Hematopoietic multipotent progenitor cell (in vitro differentiated cells): ENCODE results near the gene LRIT1. TPM values are rescaled to one million over a fixed set of nuclear protein-coding genes. Genes with fewer than 3 reads are reported as not detected.

Experiments used
- DNase-seq, 3 donors: peaks; one replicate each; pipeline ENCODE4 v3.0.0-alpha.2; 2011 to 2015; ENCODE audit warnings: low read depth in 2 of 3, low spot score in 2 of 3
- total RNA-seq: library from RNA; depleted of rRNA; stranded (reverse); fragments of >200 nt; gene quantifications from one replicate; pipeline ENCODE4 v1.2.3, GENCODE V29; 2012

The LRIT1 gene
- total RNA-seq, 1 donor, result not detected

DNA sequence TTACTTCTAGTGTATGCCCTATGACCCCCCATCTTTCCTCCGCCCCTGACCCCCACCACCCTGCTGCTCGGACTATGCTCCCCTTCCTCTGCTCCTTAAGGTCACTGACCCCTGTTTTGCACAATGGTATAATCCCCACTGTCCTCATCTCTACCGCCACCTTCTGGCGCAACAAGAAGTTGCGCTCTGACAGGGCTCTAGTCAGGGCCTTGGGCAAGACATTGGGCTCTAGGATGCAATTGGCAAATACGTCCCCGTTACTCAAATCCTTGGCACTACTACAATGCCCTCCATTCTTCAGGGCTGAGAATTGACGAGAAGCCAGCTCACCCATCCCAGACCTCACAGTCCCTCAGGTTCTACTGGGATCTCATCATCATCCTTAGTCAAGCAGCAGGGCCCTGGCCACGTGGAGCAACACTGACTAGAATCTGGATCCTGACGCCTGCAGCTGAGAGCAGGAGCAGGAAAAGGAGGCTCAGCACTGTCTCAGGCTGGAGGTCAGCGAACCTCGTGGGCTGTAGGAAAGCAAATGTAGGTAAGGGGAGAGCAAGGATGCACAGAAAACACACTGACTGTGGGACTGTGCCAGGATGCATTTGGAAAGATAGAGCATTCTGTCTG lies 26.6 kb downstream of the LRIT1 start:
- DNase-seq, result peak in 2 of 3 donors; percentile 32 to 49

DNA sequence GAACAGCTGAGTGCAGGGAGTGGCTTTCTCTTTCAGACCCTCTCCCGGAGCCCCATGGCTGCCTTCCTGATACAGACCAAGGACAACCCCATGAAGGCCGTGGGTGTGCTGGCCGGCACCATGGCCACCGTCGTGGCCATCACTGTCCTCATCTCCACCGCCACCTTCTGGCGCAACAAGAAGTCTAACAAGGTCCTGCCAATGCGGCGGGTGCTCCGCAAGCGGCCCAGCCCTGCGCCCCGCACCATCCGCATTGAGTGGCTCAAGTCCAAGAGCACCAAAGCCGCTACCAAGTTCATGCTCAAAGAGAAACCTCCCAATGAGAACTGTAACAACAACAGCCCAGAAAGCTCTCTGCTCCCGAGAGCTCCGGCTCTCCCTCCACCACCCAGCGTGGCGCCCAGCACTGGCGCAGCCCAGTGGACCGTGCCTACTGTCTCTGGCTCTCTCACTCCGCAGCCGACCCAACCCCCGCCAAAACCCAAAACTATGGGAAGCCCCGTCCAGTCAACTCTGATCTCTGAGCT lies 27.2 kb downstream of the LRIT1 start:
- DNase-seq, result no peak

DNA sequence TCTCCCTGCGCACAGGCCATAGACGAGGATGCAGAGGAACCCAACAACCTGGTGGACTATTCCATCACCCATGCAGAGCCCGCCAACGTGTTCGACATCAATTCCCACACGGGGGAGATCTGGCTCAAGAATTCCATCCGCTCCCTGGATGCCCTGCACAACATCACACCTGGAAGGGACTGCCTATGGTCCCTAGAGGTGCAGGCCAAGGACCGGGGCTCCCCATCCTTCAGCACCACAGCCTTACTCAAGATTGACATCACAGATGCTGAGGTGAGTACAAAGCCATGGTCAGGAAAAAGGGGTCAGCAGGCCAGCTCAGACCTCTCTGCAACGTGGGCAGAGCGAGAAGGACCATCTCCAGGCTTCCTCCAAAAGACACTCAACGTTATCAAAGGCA lies 28.3 kb downstream of the LRIT1 start:
- DNase-seq, result no peak

DNA sequence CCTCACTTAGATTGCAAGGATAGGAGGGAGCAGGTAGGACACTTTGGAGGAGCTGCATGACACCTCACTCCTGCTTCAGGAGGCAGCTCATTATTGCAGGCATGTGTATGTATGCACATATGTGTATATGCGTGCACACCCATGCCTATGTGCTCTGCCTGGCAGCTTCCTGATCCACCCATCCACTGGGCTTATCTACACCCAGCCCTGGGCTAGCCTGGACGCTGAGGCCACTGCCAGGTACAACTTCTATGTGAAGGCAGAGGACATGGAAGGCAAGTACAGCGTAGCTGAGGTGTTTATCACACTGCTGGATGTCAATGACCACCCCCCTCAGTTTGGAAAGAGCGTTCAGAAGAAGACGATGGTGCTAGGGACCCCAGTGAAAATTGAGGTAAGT lies 29.3 kb downstream of the LRIT1 start:
- DNase-seq, result no peak

DNA sequence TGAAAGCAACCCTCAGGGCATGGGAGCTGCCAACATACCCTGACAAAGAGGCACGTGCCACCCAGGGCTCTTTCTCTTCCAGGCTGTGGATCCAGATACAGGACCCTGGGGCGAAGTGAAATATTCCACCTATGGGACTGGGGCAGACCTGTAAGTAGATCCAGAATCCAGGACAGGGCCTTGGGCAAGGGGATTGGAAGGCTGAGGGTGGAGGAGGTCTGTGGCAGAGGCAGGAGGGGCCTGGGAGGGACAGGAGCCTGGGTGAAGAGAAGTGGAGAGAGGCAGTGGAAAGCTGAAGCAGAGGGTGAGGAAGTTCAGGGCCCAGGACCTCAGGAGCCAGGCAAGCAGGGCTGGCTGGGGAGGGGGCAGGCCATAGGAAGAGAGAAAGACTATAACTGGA lies 29.8 kb downstream of the LRIT1 start:
- DNase-seq, result no peak

- DNase-seq, result no peak
Observed at GRCh38 chr10:84208023-84208422, 33.3 kb downstream of the LRIT1 start.

DNA sequence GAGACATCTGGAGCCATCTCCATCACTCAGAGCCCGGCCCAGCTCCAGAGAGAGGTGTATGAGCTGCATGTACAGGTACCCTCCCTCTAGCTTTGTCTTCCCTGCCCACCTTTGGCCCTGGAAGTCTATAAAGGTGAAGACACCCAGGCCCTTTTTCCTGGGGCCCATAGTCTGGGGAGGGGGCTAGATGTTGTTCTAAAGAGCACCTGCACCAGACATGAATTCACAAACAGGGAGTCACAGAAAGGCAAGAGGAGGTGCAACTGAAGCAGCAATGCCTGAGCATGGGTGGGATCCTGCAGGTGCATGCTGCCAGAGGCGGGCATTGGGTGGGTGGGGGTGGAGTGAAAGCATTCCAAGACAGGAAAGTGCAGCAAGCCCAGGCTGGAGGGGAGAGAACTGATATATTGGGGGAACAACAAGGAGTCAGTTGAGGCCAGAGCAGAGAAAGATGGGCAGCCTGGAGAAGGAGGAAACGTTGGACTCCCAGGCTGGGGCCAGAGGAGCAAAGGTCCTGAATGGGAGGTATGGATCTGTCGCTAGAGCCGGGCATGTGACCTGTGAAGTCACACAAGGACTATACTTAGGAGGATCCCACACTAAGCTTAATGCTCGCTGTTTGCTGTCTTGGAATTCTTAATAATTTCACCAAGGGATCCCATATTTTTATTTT lies 35.4 kb downstream of the LRIT1 start:
- no peak for DNase-seq

DNA sequence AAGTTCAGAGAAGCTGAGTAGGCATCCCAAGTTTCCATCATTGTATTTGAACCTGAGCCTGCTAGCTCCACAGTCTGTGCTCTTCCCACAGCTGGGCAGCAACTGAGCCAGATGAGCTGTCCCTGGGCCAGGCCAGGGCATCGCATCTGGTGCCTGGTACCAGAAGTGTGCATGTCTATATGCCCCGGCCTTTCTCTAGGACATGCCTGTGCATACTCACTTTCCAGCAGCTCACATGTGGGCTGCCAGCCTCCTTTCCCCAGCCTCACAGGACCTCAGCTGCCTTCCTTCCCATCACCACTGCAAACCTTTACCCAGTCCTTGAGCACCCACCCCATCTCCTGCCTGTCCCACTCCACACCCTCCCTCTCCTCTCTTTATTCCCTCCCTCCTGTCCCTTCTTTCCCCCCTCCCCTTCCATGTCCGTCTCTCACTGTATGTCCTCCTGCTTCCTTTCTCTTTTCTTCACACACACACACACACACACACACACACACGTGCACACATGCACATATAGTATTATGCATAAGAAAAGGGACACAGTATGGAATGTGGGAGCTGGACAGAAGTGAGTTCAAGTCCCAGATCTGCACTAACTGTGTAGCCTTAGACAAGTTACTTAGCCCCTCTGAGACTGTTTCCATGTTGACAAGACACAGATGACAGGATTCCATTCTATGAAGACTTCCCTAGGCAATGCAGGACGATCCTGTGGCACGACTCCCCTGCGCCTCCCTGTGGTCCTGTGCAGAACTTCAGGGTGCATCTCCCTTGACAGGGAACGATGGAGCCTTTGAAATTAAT lies 36.1 kb downstream of the LRIT1 start:
- peak in 2 of 3 donors; percentile 44 to 71 for DNase-seq

DNA sequence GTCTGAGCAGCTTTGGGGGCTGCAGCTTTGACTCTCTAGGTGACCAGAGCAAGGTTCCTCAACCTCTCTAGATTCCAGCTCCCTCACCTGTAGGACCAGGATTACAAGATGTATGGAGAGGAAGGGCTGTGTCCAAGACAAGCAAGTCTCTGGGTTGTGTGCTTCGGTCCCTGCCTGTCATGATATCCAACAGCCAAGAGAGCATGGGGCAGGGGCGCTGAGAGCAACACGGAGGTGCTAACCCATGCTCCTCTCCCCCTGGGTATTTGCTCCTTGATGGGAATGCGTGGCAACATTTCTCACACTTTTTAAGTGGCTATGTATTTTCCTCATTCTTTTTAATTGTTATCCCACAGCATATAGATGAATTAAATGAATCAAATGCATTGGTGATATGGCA lies 36.7 kb downstream of the LRIT1 start:
- no peak for DNase-seq

DNA sequence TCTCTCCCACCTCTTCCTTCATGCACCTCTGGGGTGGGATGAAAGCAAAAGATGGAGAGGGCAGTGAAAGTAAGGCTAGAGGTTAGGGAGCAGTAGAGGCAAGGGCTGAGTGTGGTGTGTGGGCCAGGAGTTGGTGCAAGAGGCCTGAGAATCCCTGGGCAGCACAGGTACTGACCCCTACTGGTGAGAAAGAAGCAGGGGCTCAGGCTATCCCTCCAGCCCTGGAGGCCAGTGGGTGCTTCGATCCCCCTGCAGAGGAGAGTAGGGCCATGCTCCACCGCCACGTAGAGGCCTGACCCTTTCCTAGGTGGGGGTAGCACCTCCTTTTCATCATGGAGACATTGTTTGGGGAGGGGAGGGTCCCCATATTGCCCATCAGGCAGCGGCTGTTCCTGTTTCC lies 37.2 kb downstream of the LRIT1 start:
- no peak for DNase-seq

GRCh38 chr10:84202349-84202748 lies 39.0 kb downstream of the LRIT1 start:
- no peak for DNase-seq

DNA sequence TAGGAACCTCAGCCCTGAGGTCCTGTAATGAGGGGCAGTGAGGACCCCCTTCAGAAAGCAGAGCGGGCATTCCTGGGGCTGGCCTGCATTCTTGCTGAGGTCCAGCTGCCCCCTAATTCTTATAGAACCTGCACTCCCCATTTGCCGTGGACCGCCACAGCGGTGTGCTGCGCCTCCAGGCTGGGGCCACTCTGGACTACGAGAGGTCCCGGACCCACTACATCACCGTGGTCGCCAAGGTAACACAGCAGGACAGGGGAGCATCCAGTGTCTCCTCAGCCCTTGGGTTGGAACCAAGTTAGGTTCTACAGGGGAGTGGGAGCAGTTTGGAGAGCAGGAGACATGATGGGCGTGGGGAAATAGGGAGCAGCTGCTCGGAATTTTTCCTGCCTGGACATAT lies 39.7 kb downstream of the LRIT1 start:
- DNase-seq, result no peak

GRCh38 chr10:84201244-84201606 lies 40.1 kb downstream of the LRIT1 start:
- DNase-seq, result no peak

DNA sequence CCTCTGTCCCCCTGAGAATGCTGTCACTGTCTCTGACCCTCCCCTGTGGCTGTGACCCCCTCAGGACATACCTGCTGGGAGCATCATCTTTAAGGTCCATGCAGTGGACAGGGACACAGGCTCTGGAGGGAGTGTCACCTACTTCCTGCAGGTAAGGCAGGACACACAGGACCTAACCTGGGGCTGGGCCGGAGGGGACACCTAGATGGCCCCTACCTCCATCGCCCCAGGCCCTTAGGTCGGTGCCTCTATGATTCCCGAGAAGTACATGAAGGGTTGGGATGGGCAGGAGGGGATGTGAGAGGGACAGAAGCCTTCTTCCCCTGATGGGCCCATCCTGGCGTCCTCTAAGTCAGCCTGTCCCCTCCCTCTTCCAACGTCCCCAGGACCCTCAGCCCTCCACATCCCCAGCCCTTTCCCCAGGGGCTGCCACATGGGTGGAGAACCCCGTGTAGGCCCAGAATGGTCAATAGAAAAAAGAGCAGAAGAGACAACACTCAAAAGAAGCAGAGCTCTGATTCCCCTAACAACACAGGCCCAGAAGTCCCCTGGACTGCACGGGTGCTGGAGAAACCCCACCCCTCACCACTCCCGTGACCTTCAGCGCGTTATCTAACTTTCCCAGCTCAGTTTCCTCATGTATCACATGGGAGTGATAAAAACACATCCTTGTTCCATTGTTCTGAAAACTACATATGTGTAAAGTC lies 40.7 kb downstream of the LRIT1 start:
- no peak for DNase-seq

- no peak for DNase-seq
Observed at GRCh38 chr10:84198206-84198915, 43.0 kb downstream of the LRIT1 start.

- no peak for DNase-seq
Observed at GRCh38 chr10:84197643-84198042, 43.7 kb downstream of the LRIT1 start.

DNA sequence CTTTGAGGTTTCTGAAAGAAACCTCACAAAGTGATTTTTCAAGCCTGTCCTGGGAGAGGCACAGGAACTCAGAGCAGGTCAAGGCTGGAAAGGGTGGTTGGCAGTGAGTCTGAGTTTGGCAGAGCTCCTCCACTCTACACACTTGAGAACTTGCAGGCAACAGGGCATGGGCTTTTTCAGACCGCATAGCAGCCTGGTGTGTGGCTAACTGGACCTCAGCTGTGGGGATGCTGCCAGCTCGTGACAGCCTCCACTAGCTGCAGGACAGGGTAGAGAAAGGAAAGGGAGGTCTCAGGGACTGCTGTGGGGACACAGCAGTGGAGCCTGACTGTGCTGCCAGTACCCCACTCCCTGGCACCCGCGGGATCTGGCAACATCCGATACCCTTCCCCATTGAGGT lies 44.4 kb downstream of the LRIT1 start:
- DNase-seq, result no peak

DNA sequence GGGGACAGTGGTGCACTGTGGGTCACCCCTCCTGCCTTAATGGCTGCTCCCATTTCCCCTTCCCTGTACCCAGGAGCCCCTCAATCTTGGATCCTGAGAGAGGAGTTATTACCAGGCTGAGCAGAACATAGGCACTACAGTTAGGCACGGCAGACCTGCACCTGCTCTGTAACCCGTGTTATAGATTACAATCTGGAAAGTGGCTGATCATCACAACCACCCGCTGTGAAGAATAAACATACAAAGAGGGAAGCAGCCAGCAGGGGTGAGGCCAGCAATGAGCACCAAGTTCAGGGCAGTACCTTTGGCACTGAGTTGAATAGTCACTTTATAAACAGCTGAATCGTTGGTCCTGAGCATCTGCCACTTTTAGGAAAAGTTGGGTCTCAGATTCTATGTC lies 45.3 kb downstream of the LRIT1 start:
- peak in 1 of 3 donors; percentile 24 for DNase-seq

GRCh38 chr10:84195044-84195830 lies 46.1 kb downstream of the LRIT1 start:
- DNase-seq, result no peak
